HepG2 (cell line): ENCODE results near the gene GUCY1B1.

Experiments
- ARID2 ChIP-seq: sonication (generic); formaldehyde crosslinking; IDR thresholded peaks from 2 replicates; pipeline ENCODE4 v1.8.1; 2022; ENCODE audit warnings: mild to moderate bottlenecking, missing genetic modification reagents, borderline replicate concordance
- CTCF ChIP-seq: sonication (generic); formaldehyde crosslinking; IDR thresholded peaks from 2 replicates; pipeline ENCODE4 v1.5.0; 2020; ENCODE audit warnings: mild to moderate bottlenecking, missing genetic modification reagents, moderate library complexity
- FUBP1 ChIP-seq: sonication (generic); formaldehyde crosslinking; IDR thresholded peaks from 2 replicates; pipeline ENCODE4 v1.5.1; 2020; ENCODE audit warnings: missing genetic modification reagents, mild to moderate bottlenecking, borderline replicate concordance
- ISX ChIP-seq: sonication (generic); formaldehyde crosslinking; conservative IDR thresholded peaks from 2 replicates; pipeline ENCODE4 v1.5.0; 2020; ENCODE audit warnings: missing genetic modification reagents
- MAX ChIP-seq: IDR thresholded peaks from 2 replicates; pipeline ENCODE4 v1.6.1; 2012; ENCODE audit warnings: inconsistent platforms
- NFIC ChIP-seq: IDR thresholded peaks from 2 replicates; pipeline ENCODE4 v1.6.1; 2012; ENCODE audit warnings: mild to moderate bottlenecking, low read length, inconsistent platforms
- RNF2 ChIP-seq: fragments of 450-650 bp; conservative IDR thresholded peaks from 2 replicates; pipeline ENCODE4 v1.6.1; 2016; ENCODE audit warnings: low read depth
- RNF219 ChIP-seq: sonication (generic); formaldehyde crosslinking; IDR thresholded peaks from 2 replicates; pipeline ENCODE4 v1.5.0; 2020; ENCODE audit warnings: mild to moderate bottlenecking, missing genetic modification reagents
- U2AF1 ChIP-seq: fragments of 200-400 bp; formaldehyde crosslinking; optimal IDR thresholded peaks from 2 replicates; pipeline ENCODE3; 2017; ENCODE audit warnings: mild to moderate bottlenecking, low read depth, low read length
- ZFP91 ChIP-seq: sonication (generic); formaldehyde crosslinking; IDR thresholded peaks from 2 replicates; pipeline ENCODE4 v1.9.0; 2022; ENCODE audit warnings: missing genetic modification reagents, mild to moderate bottlenecking, borderline replicate concordance
- ZNF569 ChIP-seq: sonication (generic); formaldehyde crosslinking; IDR thresholded peaks from 2 replicates; pipeline ENCODE4 v1.5.0; 2020; ENCODE audit warnings: mild to moderate bottlenecking, missing genetic modification reagents, moderate library complexity, borderline replicate concordance

- TF ChIP-seq NFIC (no peak), ZNF569 (no peak), U2AF1 (no peak), ZFP91 (CRISPR knock-in tag) (no peak), CTCF (CRISPR knock-in tag) (no peak), RNF2 (no peak), ARID2 (CRISPR knock-in tag) (no peak), MAX (no peak), ISX (CRISPR knock-in tag) (no peak), FUBP1 (CRISPR knock-in tag) (no peak), RNF219 (CRISPR knock-in tag) (no peak)
Observed at GRCh38 chr4:155789982-155790381, 31.2 kb downstream of the GUCY1B1 start.
